WTC11 (cell line): ENCODE data around the gene ALDH8A1.

Source experiments
- ATF1 ChIP-seq: sonication (generic); formaldehyde crosslinking; IDR thresholded peaks from 2 replicates; pipeline ENCODE4 v1.8.1; 2023; ENCODE audit warnings: mild to moderate bottlenecking, moderate library complexity, missing genetic modification reagents
- CREB1 ChIP-seq: sonication (generic); formaldehyde crosslinking; IDR thresholded peaks from 2 replicates; pipeline ENCODE4 v1.8.0; 2023; ENCODE audit warnings: mild to moderate bottlenecking, missing genetic modification reagents
- TCF7 ChIP-seq: sonication (generic); formaldehyde crosslinking; IDR thresholded peaks from 2 replicates; pipeline ENCODE4 v1.8.0; 2022; ENCODE audit warnings: mild to moderate bottlenecking, low read depth, missing genetic modification reagents, moderate library complexity
- TF ChIP-seq, protein P1 (sequence below): fragments of 200-600 bp; IDR thresholded peaks from 2 replicates; pipeline ENCODE4 v1.8.0; 2022; ENCODE audit warnings: antibody characterized with exemption

DNA sequence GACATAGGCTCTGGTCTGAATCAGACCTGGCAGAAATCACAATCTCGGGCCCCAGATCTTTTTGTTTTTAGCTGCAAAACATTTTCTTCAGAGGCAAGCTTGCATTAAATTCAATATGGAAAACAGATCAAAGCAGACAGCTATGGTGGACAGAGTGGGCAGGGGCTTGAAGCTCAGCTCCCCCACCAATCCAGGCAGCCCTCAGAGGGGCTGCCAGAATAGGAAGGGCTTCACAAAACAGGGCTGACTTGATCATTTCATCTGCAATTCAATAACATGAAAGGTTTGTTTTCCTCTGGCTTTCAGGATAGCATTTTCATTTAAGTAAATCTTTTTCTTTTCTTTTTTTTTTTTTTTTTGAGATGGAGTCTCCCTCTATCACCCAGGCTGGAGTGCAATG, 49.2 kb upstream of the ALDH8A1 start:
- TF ChIP-seq, protein P1, sequence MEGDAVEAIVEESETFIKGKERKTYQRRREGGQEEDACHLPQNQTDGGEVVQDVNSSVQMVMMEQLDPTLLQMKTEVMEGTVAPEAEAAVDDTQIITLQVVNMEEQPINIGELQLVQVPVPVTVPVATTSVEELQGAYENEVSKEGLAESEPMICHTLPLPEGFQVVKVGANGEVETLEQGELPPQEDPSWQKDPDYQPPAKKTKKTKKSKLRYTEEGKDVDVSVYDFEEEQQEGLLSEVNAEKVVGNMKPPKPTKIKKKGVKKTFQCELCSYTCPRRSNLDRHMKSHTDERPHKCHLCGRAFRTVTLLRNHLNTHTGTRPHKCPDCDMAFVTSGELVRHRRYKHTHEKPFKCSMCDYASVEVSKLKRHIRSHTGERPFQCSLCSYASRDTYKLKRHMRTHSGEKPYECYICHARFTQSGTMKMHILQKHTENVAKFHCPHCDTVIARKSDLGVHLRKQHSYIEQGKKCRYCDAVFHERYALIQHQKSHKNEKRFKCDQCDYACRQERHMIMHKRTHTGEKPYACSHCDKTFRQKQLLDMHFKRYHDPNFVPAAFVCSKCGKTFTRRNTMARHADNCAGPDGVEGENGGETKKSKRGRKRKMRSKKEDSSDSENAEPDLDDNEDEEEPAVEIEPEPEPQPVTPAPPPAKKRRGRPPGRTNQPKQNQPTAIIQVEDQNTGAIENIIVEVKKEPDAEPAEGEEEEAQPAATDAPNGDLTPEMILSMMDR: no peak
- no peak for TF ChIP-seq TCF7 (CRISPR knock-in tag)
- no peak for TF ChIP-seq ATF1
- no peak for TF ChIP-seq CREB1 (CRISPR knock-in tag)
